H1 (cell line): ENCODE data around the gene TSR1. TPM values are rescaled to one million over a fixed set of nuclear protein-coding genes. Genes with fewer than 3 reads are reported as not detected.

Source experiments
- KDM1A ChIP-seq: fragments of 200-600, 300-600 bp; sonication (generic); IDR thresholded peaks from 2 replicates; pipeline ENCODE4 v1.7.1; 2016; ENCODE audit warnings: mild to moderate bottlenecking, low read length, borderline replicate concordance
- polyA plus RNA-seq, 7 experiments: library from polyadenylated mRNA; depleted of rRNA in 3 of 7; stranded (reverse) in 5 of 7; unstranded in 2 of 7; fragments of >200 nt in 5 of 7; fragments of 200-250 nt in 2 of 7; gene quantifications; 1 replicate in 5 of 7; 2 replicates in 1 of 7; 4 replicates in 1 of 7; pipeline versions ENCODE4 v1.2.1 to v1.2.3, GENCODE V29; 2011 to 2013; ENCODE audit warnings: missing spikeins in 2 of 7, mixed read lengths in 2 of 7
- total RNA-seq: library from RNA; stranded (reverse); fragmentation: NEBNext Ultra II Directional; extraction: Animal tissue kit (Norgen Biotek cat#: 25700); gene quantifications from 2 replicates; pipeline ENCODE4 v1.2.1, GENCODE V29; 2021

Gene TSR1
- total and polyA plus RNA-seq, 2 of the 8 experiments (the other 6 are each of a cell fraction or from before 2014, with no cell fraction given), result 14.5 to 69.7 TPM

- TF ChIP-seq KDM1A, result no peak
These were observed 10.2 kb upstream of the TSR1 start (continued) for GRCh38 chr17:2346475-2346874.
